Measurements from ENCODE around the gene EIPR1.

Gene EIPR1

GRCh38 chr2:3354986-3355385, 22.6 kb downstream of the EIPR1 start:
- TF ChIP-seq POLR2AphosphoS5 (IDR thresholded peaks at IDR 0.05; ENCODE audit: low read depth, low read length), result no peak
- no peak for TF ChIP-seq POLR2A (IDR thresholded peaks at IDR 0.05; ENCODE audit: low read depth, low read length)
- TF ChIP-seq TAF1 (IDR thresholded peaks at IDR 0.05; ENCODE audit: borderline replicate concordance, low read depth, low read length), result no peak
- FAIRE-seq, result no peak

DNA sequence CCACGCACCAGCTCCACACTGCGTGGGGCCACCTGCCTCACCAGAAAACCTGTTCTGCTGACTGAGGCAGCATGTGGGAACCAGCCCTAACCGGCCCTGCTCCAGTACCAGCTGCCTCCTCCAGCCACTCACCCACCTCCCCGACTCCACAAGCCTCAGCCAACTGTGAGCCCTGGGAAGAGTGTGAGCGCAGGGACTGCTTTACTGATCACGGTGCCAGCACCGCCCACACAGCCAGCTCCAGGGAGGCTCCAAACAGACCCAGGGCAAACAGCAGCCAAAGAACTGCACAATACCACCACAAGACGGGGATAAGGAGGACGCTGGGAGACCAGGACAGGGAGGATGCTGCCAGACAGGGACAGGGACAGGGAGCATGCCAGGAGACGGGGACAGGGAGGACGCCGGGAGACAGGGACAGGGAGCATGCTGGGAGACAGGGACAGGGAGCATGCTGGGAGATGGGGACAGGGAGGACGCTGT, 28.4 kb downstream of the EIPR1 start:
- TF ChIP-seq TAF1 (IDR thresholded peaks at IDR 0.05; ENCODE audit: borderline replicate concordance, low read depth, low read length), result no peak
- TF ChIP-seq POLR2A (IDR thresholded peaks at IDR 0.05; ENCODE audit: low read depth, low read length), result no peak
- TF ChIP-seq POLR2AphosphoS5 (IDR thresholded peaks at IDR 0.05; ENCODE audit: low read depth, low read length), result no peak
- DNase-seq (ENCODE audit: insufficient read length) (no peak), FAIRE-seq (no peak)

More at GRCh38 chr2:3354986-3355385, 22.6 kb downstream of the EIPR1 start:
- DNase-seq (ENCODE audit: insufficient read length), result no peak

- TF ChIP-seq POLR2A (IDR thresholded peaks at IDR 0.05; ENCODE audit: low read depth, low read length) (no peak), TAF1 (IDR thresholded peaks at IDR 0.05; ENCODE audit: borderline replicate concordance, low read depth, low read length) (no peak), POLR2AphosphoS5 (IDR thresholded peaks at IDR 0.05; ENCODE audit: low read depth, low read length) (no peak)
- no peak for FAIRE-seq
These were observed 28.9 kb downstream of the EIPR1 start for GRCh38 chr2:3348767-3349166.

DNA sequence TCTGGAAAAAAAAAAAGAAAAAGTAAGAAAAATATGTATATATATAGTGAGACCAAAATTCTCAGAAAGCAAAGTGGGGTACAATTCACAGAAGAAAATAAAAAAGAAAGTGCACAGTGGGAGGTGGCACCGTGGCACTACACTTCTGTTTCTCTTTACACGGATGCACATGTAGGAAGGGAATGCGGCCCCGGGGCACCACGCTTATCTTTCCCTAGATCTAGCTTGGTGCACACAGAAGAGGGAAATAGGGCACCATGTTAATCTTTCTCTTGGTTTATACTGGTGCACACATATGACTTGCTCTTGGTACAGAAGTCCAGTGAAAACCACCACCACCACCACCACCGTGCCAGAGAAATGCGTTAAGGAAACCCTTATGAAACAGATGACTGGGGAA, 32.0 kb downstream of the EIPR1 start:
- no peak for TF ChIP-seq TAF1 (IDR thresholded peaks at IDR 0.05; ENCODE audit: borderline replicate concordance, low read depth, low read length)
- no peak for TF ChIP-seq POLR2A (IDR thresholded peaks at IDR 0.05; ENCODE audit: low read depth, low read length)
- no peak for TF ChIP-seq POLR2AphosphoS5 (IDR thresholded peaks at IDR 0.05; ENCODE audit: low read depth, low read length)
- FAIRE-seq, result no peak
- no peak for DNase-seq (ENCODE audit: insufficient read length)

More at GRCh38 chr2:3348767-3349166, 28.9 kb downstream of the EIPR1 start:
- no peak for DNase-seq (ENCODE audit: insufficient read length)

GRCh38 chr2:3344897-3345296, 32.7 kb downstream of the EIPR1 start:
- FAIRE-seq, result no peak

DNA sequence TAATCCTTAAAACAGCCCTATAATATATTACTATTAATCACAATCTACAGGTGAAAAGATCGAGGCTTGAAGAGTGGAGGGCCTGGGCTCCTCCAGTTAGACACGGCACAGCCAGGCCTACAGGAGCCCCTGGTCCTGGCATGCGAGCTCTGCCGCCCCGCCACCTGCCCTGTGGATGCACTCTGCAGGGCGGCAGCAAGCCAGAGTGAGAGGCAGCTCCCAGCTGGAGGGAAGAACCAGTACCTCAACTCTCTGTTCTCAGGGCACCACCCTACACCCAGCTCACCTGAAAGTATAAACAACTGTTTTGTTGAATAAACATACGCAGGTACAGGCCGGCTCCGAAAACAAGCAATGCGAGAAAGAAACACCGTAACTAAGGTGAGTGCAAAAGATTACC, 34.6 kb downstream of the EIPR1 start:
- FAIRE-seq (no peak), DNase-seq (ENCODE audit: insufficient read length) (no peak)
- TF ChIP-seq POLR2AphosphoS5 (IDR thresholded peaks at IDR 0.05; ENCODE audit: low read depth, low read length) (no peak), TAF1 (IDR thresholded peaks at IDR 0.05; ENCODE audit: borderline replicate concordance, low read depth, low read length) (no peak), POLR2A (IDR thresholded peaks at IDR 0.05; ENCODE audit: low read depth, low read length) (no peak)

More at GRCh38 chr2:3344897-3345296, 32.7 kb downstream of the EIPR1 start:
- no peak for TF ChIP-seq TAF1 (IDR thresholded peaks at IDR 0.05; ENCODE audit: borderline replicate concordance, low read depth, low read length)
- no peak for TF ChIP-seq POLR2A (IDR thresholded peaks at IDR 0.05; ENCODE audit: low read depth, low read length)
- no peak for TF ChIP-seq POLR2AphosphoS5 (IDR thresholded peaks at IDR 0.05; ENCODE audit: low read depth, low read length)
- no peak for DNase-seq (ENCODE audit: insufficient read length)

DNA sequence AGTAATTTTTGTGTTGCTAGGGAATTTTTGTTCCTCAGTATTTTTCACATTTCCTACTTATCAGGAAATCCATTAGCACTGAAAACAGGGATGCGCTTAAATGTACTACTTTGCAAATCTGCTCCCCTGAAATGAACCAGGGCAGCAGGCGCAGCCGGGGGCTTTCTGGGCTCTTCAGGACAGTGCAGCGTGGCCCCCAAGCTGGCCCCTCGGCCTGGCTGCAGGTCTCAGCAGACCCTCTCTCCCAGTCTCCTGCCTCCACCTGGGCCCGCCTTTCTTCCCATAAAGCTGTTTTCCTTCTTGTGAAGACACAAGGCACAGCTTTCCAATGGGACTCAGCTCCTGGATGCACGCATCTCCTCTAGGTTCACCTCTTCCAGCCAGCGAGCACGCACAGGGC, 35.3 kb downstream of the EIPR1 start:
- FAIRE-seq (no peak), DNase-seq (ENCODE audit: insufficient read length) (no peak)
- TF ChIP-seq POLR2A (IDR thresholded peaks at IDR 0.05; ENCODE audit: low read depth, low read length), result no peak
- TF ChIP-seq TAF1 (IDR thresholded peaks at IDR 0.05; ENCODE audit: borderline replicate concordance, low read depth, low read length), result no peak
- TF ChIP-seq POLR2AphosphoS5 (IDR thresholded peaks at IDR 0.05; ENCODE audit: low read depth, low read length), result no peak

DNA sequence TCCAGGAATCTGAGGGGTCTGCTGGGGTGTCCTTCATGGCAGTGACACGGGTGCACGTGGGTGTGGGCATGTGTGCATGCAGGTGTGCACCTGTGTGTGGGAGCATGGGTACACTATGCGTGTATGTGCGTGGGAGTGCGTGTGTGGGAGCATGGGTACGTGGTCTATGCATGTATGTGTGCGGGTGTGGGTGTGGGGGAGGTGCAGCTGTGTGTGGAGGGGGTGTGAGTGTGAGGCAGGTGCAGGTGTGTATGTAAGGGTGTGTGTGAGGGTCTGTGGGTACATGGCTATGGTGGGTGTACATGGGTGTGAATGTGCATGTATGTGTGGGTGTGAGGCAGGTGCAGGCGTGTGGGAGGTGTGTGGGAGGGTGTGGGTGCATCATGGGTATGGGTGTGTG, 36.3 kb downstream of the EIPR1 start:
- FAIRE-seq, result no peak
- TF ChIP-seq TAF1 (IDR thresholded peaks at IDR 0.05; ENCODE audit: borderline replicate concordance, low read depth, low read length) (no peak), POLR2AphosphoS5 (IDR thresholded peaks at IDR 0.05; ENCODE audit: low read depth, low read length) (no peak), POLR2A (IDR thresholded peaks at IDR 0.05; ENCODE audit: low read depth, low read length) (no peak)
- DNase-seq (ENCODE audit: insufficient read length), result no peak

- no peak for DNase-seq (ENCODE audit: insufficient read length)
- TF ChIP-seq POLR2A (IDR thresholded peaks at IDR 0.05; ENCODE audit: low read depth, low read length), result no peak
- TF ChIP-seq POLR2AphosphoS5 (IDR thresholded peaks at IDR 0.05; ENCODE audit: low read depth, low read length), result no peak
- TF ChIP-seq TAF1 (IDR thresholded peaks at IDR 0.05; ENCODE audit: borderline replicate concordance, low read depth, low read length), result no peak
- no peak for FAIRE-seq
These were observed 37.5 kb downstream of the EIPR1 start for GRCh38 chr2:3340144-3340543.

GRCh38 chr2:3338340-3338739, 39.3 kb downstream of the EIPR1 start:
- no peak for DNase-seq (ENCODE audit: insufficient read length)
- no peak for FAIRE-seq
- TF ChIP-seq POLR2AphosphoS5 (IDR thresholded peaks at IDR 0.05; ENCODE audit: low read depth, low read length) (no peak), POLR2A (IDR thresholded peaks at IDR 0.05; ENCODE audit: low read depth, low read length) (no peak), TAF1 (IDR thresholded peaks at IDR 0.05; ENCODE audit: borderline replicate concordance, low read depth, low read length) (no peak)

DNA sequence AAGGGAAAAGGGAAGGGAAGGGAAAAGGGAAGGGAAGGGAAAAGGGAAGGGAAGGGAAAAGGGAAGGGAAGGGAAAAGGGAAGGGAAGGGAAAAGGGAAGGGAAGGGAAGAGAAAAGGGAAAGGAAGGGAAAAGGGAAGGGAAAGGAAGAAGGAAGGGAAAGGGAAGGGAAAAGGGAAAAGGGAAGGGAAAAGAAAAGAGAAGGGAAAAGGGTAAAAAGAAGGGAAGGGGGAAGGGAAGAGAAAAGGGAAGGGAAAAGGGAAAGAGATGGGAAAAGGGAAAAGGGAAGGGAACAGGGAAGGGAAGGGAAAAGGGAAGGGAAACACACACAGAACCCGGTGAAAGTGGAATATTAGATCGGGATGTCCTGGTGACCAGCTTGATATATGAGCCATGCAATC, 40.8 kb downstream of the EIPR1 start:
- DNase-seq (ENCODE audit: insufficient read length) (no peak), FAIRE-seq (no peak)
- TF ChIP-seq POLR2A (IDR thresholded peaks at IDR 0.05; ENCODE audit: low read depth, low read length) (no peak), POLR2AphosphoS5 (IDR thresholded peaks at IDR 0.05; ENCODE audit: low read depth, low read length) (no peak), TAF1 (IDR thresholded peaks at IDR 0.05; ENCODE audit: borderline replicate concordance, low read depth, low read length) (no peak)

DNA sequence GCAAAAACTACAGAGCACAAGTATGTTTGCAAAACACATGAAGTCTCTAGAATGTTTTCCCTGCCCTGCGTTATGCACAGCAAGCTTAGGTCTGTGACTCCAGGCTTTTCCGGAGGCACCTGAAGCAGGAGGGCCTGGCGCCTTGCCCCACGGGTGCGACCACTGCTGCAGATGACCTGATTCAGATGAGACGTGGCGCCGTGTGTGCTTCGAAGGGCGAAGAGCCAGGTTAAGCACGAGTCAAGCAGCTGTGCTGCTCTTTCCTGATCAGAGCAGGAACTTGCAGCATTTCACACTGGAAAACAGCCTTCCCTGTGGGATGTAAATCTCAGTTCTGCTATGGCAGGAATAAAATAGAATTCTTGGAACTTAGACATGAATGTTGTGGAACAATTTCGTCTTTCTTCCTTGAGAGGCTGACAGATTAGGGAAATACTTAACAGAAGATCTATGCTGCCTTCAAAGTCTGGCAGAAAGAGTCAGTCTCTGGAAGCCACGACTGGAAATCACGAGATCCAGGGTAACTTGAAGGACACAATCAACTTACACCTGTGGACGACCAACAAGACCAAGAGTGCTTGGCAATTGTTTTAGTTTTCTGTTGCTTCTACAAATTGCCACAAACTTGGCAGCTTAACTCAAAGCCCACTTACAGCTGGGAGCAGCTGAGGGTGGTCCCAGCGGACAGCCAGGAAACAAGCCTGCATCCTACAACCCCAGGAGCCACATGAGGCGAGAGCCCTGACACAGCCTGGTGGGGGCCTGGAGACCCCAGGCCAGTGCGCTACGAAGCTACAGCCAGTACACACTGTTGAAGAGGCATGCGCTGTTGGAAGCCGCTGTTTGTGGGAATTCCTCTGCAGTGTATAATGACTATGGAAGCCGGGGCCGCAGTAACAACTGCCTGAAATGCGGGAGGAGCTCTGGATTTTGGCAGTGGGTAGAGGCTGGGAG, 42.9 kb downstream of the EIPR1 start:
- TF ChIP-seq POLR2AphosphoS5 (IDR thresholded peaks at IDR 0.05; ENCODE audit: low read depth, low read length) (no peak), POLR2A (IDR thresholded peaks at IDR 0.05; ENCODE audit: low read depth, low read length) (no peak), TAF1 (IDR thresholded peaks at IDR 0.05; ENCODE audit: borderline replicate concordance, low read depth, low read length) (no peak)
- FAIRE-seq (no peak), DNase-seq (ENCODE audit: insufficient read length) (no peak)
